AG04449 (cell line): ENCODE measurements around the gene CRMP1.

Source experiments
- CTCF ChIA-PET: fragments of 350-600 bp; formaldehyde crosslinking; extraction: SDS; loops from one replicate; lab custom pipeline; 2021; ENCODE audit warnings: antibody characterized with exemption; lab: Yijun Ruan, JAX
- POLR2A ChIA-PET: fragments of 400-600, 350-600 bp; formaldehyde crosslinking; extraction: SDS; loops from one replicate; lab custom pipeline; 2020; ENCODE audit warnings: antibody characterized with exemption, inconsistent platforms; lab: Yijun Ruan, JAX
- DNase-seq: peaks from one replicate; pipeline ENCODE4 v3.0.0-alpha.2; 2010; ENCODE audit warnings: low read depth, low spot score
- H3K4me3 ChIP-seq: 2 replicates; pipeline ENCODE4 v1.5.1; 2011; ENCODE audit warnings: low read depth, mild to moderate bottlenecking, control low read depth, low read length
- TF ChIP-seq, protein P1 (sequence below): IDR thresholded peaks from one replicate; pipeline ENCODE4 v1.5.1; 2011; ENCODE audit warnings: mild to moderate bottlenecking, moderate library complexity, low read length, control low read depth, inconsistent platforms; ENCODE audit not compliant: insufficient read depth; ENCODE audit errors: missing control alignments

Gene CRMP1

DNA sequence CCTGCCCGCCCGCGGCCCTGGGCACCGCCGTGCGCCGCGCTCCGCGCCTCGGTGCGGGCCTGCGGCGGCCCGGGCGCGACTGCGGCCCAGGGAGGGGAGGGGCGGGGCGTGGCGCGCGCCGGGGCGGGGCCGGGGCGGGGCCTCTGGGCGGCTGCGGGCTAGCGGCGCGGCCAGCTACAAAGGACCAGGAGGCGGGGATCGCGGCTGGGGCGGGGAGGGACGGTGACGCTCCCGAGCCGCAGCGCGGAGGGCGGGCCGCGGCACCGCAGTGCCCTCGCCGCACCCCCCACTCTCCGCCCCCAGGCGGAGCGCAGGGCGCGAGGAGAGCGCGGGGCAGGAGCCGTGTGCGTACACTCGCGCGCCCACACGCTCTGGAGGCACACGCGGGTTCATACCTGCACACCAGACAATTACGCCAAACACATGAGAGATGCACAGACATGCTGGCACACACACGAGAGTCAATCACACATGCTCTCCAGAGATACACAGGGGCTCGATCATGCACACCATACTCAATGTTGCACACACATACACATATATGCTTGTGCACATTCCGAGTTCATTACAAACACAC is at the start of gene CRMP1:
Gene CRMP1, minus strand, starts transcription at position 83 of the 577 bp plus-strand sequence. CDS start 117 bp downstream, outside the sequence.
- DNase-seq: no peak
- H3K4me3 ChIP-seq: no peak within 1 kb of the TSS
- TF ChIP-seq, protein P1, sequence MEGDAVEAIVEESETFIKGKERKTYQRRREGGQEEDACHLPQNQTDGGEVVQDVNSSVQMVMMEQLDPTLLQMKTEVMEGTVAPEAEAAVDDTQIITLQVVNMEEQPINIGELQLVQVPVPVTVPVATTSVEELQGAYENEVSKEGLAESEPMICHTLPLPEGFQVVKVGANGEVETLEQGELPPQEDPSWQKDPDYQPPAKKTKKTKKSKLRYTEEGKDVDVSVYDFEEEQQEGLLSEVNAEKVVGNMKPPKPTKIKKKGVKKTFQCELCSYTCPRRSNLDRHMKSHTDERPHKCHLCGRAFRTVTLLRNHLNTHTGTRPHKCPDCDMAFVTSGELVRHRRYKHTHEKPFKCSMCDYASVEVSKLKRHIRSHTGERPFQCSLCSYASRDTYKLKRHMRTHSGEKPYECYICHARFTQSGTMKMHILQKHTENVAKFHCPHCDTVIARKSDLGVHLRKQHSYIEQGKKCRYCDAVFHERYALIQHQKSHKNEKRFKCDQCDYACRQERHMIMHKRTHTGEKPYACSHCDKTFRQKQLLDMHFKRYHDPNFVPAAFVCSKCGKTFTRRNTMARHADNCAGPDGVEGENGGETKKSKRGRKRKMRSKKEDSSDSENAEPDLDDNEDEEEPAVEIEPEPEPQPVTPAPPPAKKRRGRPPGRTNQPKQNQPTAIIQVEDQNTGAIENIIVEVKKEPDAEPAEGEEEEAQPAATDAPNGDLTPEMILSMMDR: no peak
- ChIA-PET CTCF (no interaction called here), POLR2A (no interaction called here)

DNA sequence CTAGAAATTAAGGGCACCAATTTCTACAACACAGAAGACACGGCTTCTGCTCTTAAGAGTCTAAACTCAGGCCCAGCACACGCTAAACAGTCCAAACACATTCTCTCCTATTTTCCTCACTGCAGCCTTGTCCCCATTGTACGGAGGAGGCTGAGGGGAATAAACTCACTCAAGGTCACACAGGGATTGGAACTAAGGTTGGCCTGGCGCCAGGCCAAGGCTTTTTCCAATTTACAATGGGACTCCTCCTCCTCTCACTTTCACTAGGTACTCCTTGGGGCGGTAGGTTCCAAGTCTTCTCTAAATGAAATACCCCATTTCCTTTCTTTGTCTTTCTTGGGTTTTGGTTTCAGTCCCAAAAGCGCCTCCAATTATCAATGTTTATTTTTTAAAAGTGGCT is 48.7 kb upstream of the CRMP1 start:
- ChIA-PET POLR2A (no interaction called here), CTCF (interaction anchor here (1.2 kb wide), 1 partner anchor 56 kb away, joined by 4 read pairs; no protein-coding TSS in a partner anchor)
- DNase-seq: no peak
- no peak overlapping the region for H3K4me3 ChIP-seq
- TF ChIP-seq, protein P1: no peak

DNA sequence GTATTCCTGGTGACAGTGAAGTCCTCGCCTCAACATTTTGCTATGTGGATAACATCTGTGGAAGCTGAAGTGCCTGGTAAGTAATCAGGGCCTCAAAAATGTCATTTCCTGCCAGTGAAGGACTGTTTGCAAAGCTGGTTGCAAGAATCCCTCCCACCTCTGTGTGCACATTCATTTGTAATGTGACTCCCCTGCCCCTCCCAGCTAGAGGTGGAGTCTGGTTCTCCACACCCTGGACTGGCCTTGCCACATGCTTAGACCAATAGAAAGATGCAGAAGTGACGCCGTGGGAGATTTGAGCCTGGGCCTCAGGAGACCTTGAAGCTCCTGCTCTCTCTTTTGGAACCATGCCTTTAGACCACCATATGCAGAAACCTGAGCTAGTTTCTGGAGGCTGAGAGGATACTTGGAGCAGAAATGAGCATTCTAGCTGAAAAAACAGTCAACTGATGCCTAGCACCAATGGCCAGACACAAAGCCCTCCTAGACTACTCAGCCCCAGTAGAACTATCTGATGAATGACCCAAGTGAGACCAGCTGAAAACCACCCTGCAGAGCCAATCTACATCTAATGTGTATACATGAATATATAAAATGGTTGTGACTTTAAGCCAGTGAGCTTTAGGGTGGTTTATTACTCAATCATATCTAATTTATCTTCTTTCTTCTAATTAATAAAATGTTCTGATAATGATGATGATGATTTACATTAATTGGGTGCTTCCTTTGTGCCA is 47.8 kb upstream of the CRMP1 start:
- CTCF ChIA-PET: interaction anchor here (1.2 kb wide), 1 partner anchor 57 kb away, joined by 4 read pairs; no protein-coding TSS in a partner anchor
- H3K4me3 ChIP-seq: no peak overlapping the region
- TF ChIP-seq, protein P1: no peak
- DNase-seq: no peak
- POLR2A ChIA-PET: no interaction called here

DNA sequence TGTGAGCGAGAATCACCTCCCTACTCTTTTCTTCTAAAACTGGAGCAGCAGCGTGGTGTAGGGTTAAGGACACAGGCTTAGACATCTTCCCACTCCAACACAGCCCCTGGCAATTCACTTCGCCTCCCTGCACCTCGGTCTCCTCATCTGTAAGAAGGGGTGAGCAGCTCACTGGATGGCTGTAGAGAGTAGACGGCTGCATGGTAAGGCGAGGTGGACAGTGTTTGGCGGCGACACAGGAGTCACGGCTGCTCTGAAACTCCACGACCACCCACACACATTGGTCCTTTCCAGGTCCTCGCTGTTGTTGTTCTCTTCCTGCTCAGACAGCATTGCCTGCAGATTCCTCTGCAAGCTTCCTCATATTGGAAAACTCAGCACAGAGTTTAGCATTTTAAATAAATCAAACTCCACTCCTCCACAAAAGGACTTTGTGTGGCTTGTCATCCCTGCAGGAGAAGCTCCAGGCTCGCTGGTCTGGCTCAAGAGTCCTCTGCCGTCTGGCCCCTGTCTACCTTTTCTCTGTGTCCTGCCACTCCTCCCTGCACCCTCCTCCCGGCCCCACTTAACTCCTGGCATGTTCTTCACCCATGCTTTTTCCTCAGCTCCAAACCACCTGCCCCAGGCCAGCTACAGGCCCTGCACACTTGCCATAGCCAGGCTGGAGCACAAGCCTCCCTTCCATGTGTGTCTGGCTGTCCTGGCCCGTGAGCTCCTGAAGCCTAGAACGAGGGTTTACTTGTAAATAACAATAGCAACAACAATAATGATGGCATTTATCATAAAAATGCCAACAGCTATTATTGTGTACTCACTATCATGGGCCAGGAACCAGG is 41.3 kb upstream of the CRMP1 start:
- no peak overlapping the region for H3K4me3 ChIP-seq
- TF ChIP-seq, protein P1: no peak
- POLR2A ChIA-PET: no interaction called here
- no peak for DNase-seq
- CTCF ChIA-PET: no interaction called here

DNA sequence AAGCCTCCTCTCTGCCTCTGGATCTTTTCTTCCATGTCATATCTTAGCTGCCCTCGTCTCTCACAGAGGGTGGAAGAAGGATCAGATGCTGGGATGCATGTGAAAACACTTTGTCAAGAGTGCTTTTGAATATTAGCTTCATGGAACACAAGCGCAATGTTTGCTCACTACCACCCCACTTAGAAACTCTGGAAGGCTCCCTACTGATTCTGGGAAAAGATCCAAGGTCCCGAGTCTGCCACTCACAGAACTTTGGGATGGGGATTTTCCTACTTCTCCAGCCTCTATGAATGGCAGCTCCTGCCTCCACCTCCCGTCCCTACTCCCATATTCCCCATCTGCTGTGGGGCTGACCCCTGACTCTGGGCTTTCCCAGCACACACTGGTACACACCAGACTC is 40.2 kb upstream of the CRMP1 start:
- CTCF ChIA-PET: no interaction called here
- H3K4me3 ChIP-seq: no peak overlapping the region
- POLR2A ChIA-PET: no interaction called here
- TF ChIP-seq, protein P1: no peak
- DNase-seq: no peak
